ENCODE measurements around the gene RBFOX2. TPM values are rescaled to one million over a fixed set of nuclear protein-coding genes. Genes with fewer than 3 reads are reported as not detected.

Gene RBFOX2
- polyA plus RNA-seq, 2 of the 4 experiments (the other 2 are of a cell fraction), result 30.3 to 77.7 TPM

DNA sequence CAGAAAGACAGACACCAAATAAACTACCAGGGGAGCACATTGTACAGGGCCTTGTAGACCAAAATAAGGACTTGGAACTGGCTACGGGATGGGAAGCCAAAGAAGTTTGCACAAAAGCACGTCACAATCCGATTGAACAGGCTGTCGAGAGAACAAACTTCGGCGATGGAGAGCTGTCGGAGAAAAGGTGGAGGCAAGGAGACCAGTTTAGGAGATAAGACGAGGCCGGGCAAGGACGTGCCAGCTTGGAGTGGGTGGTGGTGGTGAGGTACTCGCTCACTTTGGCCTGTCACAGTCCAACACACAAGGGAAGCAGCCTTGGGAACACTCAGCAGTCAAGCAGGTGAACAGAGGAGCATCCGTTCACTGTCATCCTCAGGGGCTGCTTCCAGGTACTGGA lies 291.9 kb downstream of the RBFOX2 start:
- TF ChIP-seq, protein P1, sequence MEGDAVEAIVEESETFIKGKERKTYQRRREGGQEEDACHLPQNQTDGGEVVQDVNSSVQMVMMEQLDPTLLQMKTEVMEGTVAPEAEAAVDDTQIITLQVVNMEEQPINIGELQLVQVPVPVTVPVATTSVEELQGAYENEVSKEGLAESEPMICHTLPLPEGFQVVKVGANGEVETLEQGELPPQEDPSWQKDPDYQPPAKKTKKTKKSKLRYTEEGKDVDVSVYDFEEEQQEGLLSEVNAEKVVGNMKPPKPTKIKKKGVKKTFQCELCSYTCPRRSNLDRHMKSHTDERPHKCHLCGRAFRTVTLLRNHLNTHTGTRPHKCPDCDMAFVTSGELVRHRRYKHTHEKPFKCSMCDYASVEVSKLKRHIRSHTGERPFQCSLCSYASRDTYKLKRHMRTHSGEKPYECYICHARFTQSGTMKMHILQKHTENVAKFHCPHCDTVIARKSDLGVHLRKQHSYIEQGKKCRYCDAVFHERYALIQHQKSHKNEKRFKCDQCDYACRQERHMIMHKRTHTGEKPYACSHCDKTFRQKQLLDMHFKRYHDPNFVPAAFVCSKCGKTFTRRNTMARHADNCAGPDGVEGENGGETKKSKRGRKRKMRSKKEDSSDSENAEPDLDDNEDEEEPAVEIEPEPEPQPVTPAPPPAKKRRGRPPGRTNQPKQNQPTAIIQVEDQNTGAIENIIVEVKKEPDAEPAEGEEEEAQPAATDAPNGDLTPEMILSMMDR (IDR thresholded peaks at IDR 0.05), result no peak
- TF ChIP-seq ZNF302 (CRISPR knock-in tag; IDR thresholded peaks at IDR 0.05), result no peak
- TF ChIP-seq KDM5A (IDR thresholded peaks at IDR 0.05), result no peak
- no peak for TF ChIP-seq CHD2 (IDR thresholded peaks at IDR 0.05; ENCODE audit: low read length, partially characterized antibody)
- no peak for TF ChIP-seq NFE2L2 (conservative IDR thresholded peaks at IDR 0.05; ENCODE audit: low read length)
- TF ChIP-seq RFX5 (IDR thresholded peaks at IDR 0.05), result no peak
- no peak for TF ChIP-seq SMC3 (IDR thresholded peaks at IDR 0.05)
- no peak for TF ChIP-seq ESRRA (IDR thresholded peaks at IDR 0.05; ENCODE audit: borderline replicate concordance, low read length)
- no peak for TF ChIP-seq ZFP36 (IDR thresholded peaks at IDR 0.05; ENCODE audit: borderline replicate concordance, partially characterized antibody)
- no peak for TF ChIP-seq CBX2 (IDR thresholded peaks at IDR 0.05; ENCODE audit: borderline replicate concordance, low read depth)
- TF ChIP-seq FOSB (CRISPR knock-in tag; IDR thresholded peaks at IDR 0.05), result no peak
- no peak for TF ChIP-seq FOXS1 (CRISPR knock-in tag; IDR thresholded peaks at IDR 0.05)
- TF ChIP-seq MAFK (IDR thresholded peaks at IDR 0.05; ENCODE audit: partially characterized antibody), result no peak
- TF ChIP-seq, protein P2, sequence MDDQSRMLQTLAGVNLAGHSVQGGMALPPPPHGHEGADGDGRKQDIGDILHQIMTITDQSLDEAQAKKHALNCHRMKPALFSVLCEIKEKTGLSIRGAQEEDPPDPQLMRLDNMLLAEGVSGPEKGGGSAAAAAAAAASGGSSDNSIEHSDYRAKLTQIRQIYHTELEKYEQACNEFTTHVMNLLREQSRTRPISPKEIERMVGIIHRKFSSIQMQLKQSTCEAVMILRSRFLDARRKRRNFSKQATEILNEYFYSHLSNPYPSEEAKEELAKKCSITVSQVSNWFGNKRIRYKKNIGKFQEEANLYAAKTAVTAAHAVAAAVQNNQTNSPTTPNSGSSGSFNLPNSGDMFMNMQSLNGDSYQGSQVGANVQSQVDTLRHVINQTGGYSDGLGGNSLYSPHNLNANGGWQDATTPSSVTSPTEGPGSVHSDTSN (IDR thresholded peaks at IDR 0.05), result no peak
- TF ChIP-seq MYC (IDR thresholded peaks at IDR 0.05; ENCODE audit: borderline replicate concordance, low read length), result no peak
- TF ChIP-seq TP53 (CRISPR knock-in tag; IDR thresholded peaks at IDR 0.05), result no peak
- no peak for TF ChIP-seq NPAS2 (CRISPR knock-in tag; IDR thresholded peaks at IDR 0.05; ENCODE audit: borderline replicate concordance)
- ATAC-seq (no peak), DNase-seq (ENCODE audit: low read depth in 1 of 2, low spot score in 1 of 2) (no peak), FAIRE-seq (no peak)
- POLR2A ChIA-PET, result no interaction called here
- no peak overlapping the region for H3K4me3 ChIP-seq
- H3K4me2 ChIP-seq, result no peak overlapping the region
- 93% methylated on average over 12 of the region's 12 CpGs for WGBS (ENCODE audit: missing lambda C conversion rate)
- H3K4me1 ChIP-seq, result no peaks in the 10 kb centered on the region
- no peak overlapping the region for H3K27ac ChIP-seq
- H3K9me3 ChIP-seq, result no peaks in the 10 kb centered on the region
- CTCF ChIA-PET, result no interaction called here

DNA sequence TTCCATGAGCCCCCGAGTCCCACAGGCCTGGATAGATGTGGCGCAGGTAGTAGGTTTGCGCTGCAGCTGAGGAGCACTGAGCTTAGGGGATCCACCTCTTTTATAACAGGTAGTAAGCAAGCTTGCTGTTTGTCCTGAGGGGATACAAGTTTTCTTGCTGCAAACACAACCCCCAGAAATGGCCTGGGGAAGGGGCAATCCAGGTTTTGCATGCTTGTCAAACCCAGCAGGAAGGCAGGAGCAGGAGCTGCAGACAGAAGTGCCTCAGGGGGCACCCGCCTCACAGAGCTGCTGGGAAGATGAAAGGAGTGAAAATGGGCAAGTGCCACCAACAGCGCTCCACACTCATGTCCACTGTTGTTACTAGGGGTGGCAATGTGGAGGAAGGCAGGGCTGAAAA lies 292.5 kb downstream of the RBFOX2 start:
- POLR2A ChIA-PET, result no interaction called here
- ATAC-seq, result no peak
- H3K4me1 ChIP-seq, result no peaks in the 10 kb centered on the region
- DNase-seq (ENCODE audit: low read depth in 1 of 2, low spot score in 1 of 2), result no peak
- no peaks in the 10 kb centered on the region for H3K9me3 ChIP-seq
- 100% methylated on average over 3 of the region's 5 CpGs for WGBS (ENCODE audit: missing lambda C conversion rate)
- FAIRE-seq, result no peak
- H3K4me3 ChIP-seq, result no peak overlapping the region
- no peak overlapping the region for H3K4me2 ChIP-seq
- CTCF ChIA-PET, result interaction anchor here (1.4 kb wide), 1 partner anchor 10 kb away, joined by 3 read pairs; no protein-coding TSS in a partner anchor
- no peak overlapping the region for H3K27ac ChIP-seq
- TF ChIP-seq, protein P3, sequence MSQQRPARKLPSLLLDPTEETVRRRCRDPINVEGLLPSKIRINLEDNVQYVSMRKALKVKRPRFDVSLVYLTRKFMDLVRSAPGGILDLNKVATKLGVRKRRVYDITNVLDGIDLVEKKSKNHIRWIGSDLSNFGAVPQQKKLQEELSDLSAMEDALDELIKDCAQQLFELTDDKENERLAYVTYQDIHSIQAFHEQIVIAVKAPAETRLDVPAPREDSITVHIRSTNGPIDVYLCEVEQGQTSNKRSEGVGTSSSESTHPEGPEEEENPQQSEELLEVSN (IDR thresholded peaks at IDR 0.05; ENCODE audit: borderline replicate concordance, low read depth), result no peak
- TF ChIP-seq RARB (CRISPR knock-in tag; IDR thresholded peaks at IDR 0.05), result no peak
- TF ChIP-seq, protein P2 (IDR thresholded peaks at IDR 0.05), result no peak
- TF ChIP-seq, protein P4, sequence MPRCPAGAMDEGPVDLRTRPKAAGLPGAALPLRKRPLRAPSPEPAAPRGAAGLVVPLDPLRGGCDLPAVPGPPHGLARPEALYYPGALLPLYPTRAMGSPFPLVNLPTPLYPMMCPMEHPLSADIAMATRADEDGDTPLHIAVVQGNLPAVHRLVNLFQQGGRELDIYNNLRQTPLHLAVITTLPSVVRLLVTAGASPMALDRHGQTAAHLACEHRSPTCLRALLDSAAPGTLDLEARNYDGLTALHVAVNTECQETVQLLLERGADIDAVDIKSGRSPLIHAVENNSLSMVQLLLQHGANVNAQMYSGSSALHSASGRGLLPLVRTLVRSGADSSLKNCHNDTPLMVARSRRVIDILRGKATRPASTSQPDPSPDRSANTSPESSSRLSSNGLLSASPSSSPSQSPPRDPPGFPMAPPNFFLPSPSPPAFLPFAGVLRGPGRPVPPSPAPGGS (IDR thresholded peaks at IDR 0.05), result no peak
- TF ChIP-seq POLR2AphosphoS2 (conservative IDR thresholded peaks at IDR 0.05; ENCODE audit: low read length), result no peak
- no peak for TF ChIP-seq RNF2 (IDR thresholded peaks at IDR 0.05; ENCODE audit: borderline replicate concordance, low read depth)
- TF ChIP-seq MYC (IDR thresholded peaks at IDR 0.05; ENCODE audit: borderline replicate concordance, low read length), result no peak
- no peak for TF ChIP-seq EHMT2 (IDR thresholded peaks at IDR 0.05; ENCODE audit: low read depth)
- no peak for TF ChIP-seq PHF8 (IDR thresholded peaks at IDR 0.05; ENCODE audit: borderline replicate concordance, low read depth)
- no peak for TF ChIP-seq TFCP2L1 (CRISPR knock-in tag; IDR thresholded peaks at IDR 0.05)
- no peak for TF ChIP-seq SREBF2 (IDR thresholded peaks at IDR 0.05)
- no peak for TF ChIP-seq REST (IDR thresholded peaks at IDR 0.05)
- TF ChIP-seq ZSCAN20 (CRISPR knock-in tag; IDR thresholded peaks at IDR 0.05), result no peak
- TF ChIP-seq BHLHE40 (IDR thresholded peaks at IDR 0.05; ENCODE audit: low read depth, low read length), result no peak
- TF ChIP-seq TP53 (CRISPR knock-in tag; IDR thresholded peaks at IDR 0.05), result no peak
- no peak for TF ChIP-seq HEYL (CRISPR knock-in tag; IDR thresholded peaks at IDR 0.05)
